ENCODE data around the gene SLA2.

DNA sequence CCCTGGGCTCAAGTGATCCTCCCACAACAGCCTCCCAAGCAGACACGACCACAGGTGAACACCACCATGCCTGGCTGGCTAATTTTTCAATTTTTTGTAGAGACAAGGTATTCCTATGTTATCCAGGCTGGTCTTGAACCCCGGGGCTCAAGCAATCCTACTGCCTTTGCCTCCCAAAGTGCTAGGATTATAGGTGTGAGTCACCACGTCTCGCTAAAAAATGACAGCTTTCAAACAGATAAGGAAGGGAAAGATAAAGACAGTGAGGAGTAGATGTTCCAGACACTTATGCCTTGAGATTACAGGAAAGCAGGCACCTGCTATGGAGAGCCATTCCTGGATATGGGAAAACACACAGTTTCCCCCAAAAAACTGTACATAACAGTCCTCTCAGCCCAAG is 40.9 kb upstream of the SLA2 start:
- TF ChIP-seq, protein P1, sequence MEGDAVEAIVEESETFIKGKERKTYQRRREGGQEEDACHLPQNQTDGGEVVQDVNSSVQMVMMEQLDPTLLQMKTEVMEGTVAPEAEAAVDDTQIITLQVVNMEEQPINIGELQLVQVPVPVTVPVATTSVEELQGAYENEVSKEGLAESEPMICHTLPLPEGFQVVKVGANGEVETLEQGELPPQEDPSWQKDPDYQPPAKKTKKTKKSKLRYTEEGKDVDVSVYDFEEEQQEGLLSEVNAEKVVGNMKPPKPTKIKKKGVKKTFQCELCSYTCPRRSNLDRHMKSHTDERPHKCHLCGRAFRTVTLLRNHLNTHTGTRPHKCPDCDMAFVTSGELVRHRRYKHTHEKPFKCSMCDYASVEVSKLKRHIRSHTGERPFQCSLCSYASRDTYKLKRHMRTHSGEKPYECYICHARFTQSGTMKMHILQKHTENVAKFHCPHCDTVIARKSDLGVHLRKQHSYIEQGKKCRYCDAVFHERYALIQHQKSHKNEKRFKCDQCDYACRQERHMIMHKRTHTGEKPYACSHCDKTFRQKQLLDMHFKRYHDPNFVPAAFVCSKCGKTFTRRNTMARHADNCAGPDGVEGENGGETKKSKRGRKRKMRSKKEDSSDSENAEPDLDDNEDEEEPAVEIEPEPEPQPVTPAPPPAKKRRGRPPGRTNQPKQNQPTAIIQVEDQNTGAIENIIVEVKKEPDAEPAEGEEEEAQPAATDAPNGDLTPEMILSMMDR (IDR thresholded peaks at IDR 0.05) = no peak
- TF ChIP-seq POLR2A (IDR thresholded peaks at IDR 0.05) = no peak
